Mesenchymal stem cell (in vitro differentiated cells and primary cell): Measurements from ENCODE around the gene MSTO1. TPM values are rescaled to one million over a fixed set of nuclear protein-coding genes. Genes with fewer than 3 reads are reported as not detected.
"Not testable (repeated sequence)": the region's sequence is repeated elsewhere in the genome, so short reads cannot be mapped to it uniquely, and the experiment has no call there.

Experiments
- DNase-seq: peaks from one replicate; pipeline ENCODE4 v3.0.0-alpha.2; 2013
- H2AFZ ChIP-seq: one replicate; pipeline ENCODE4 v1.6.1; 2013; ENCODE audit warnings: low read depth, mild to moderate bottlenecking, control low read depth, inconsistent platforms, low read length, moderate library complexity
- H2AK5ac ChIP-seq: 2 replicates; pipeline ENCODE4 v1.6.1; 2013; ENCODE audit warnings: low read length, moderate library complexity, mild to moderate bottlenecking, inconsistent platforms; ENCODE audit not compliant: severe bottlenecking
- H2BK120ac ChIP-seq: one replicate; pipeline ENCODE4 v1.6.1; 2013; ENCODE audit warnings: low read depth, mild to moderate bottlenecking, inconsistent platforms, low read length, moderate library complexity
- H2BK12ac ChIP-seq, 2 experiments: one replicate each; pipeline ENCODE4 v1.6.1; 2013; ENCODE audit warnings: inconsistent platforms in 2 of 2, low read length in 2 of 2, mild to moderate bottlenecking in 2 of 2, moderate library complexity in 2 of 2, control low read depth in 1 of 2
- H2BK15ac ChIP-seq: one replicate; pipeline ENCODE4 v1.6.1; 2013; ENCODE audit warnings: mild to moderate bottlenecking, low read depth, inconsistent platforms; ENCODE audit not compliant: poor library complexity, severe bottlenecking
- H2BK5ac ChIP-seq: 2 replicates; pipeline ENCODE4 v1.6.1; 2013; ENCODE audit warnings: low read depth, mild to moderate bottlenecking, low read length, control low read depth, inconsistent platforms; ENCODE audit not compliant: poor library complexity, severe bottlenecking
- H3K14ac ChIP-seq, 2 experiments: one replicate each; pipeline ENCODE4 v1.6.1; 2013; ENCODE audit warnings: inconsistent platforms in 2 of 2, low read length in 2 of 2, control low read depth in 1 of 2, mild to moderate bottlenecking in 1 of 2, moderate library complexity in 1 of 2
- H3K18ac ChIP-seq, 2 experiments: one replicate each; pipeline ENCODE4 v1.6.1; 2013; ENCODE audit warnings: inconsistent platforms in 2 of 2, low read length in 2 of 2, control low read depth in 1 of 2, low read depth in 1 of 2, mild to moderate bottlenecking in 1 of 2
- H3K23ac ChIP-seq, 2 experiments: one replicate each; pipeline ENCODE4 v1.6.1; 2013; ENCODE audit warnings: inconsistent platforms in 2 of 2, low read length in 2 of 2, mild to moderate bottlenecking in 2 of 2, moderate library complexity in 2 of 2, control low read depth in 1 of 2
- H3K27ac ChIP-seq: 2 replicates; pipeline ENCODE4 v1.5.1; 2013; ENCODE audit warnings: mild to moderate bottlenecking, moderate library complexity, low read length, control low read depth, inconsistent platforms; ENCODE audit not compliant: poor library complexity, severe bottlenecking
- H3K27me3 ChIP-seq, 2 experiments: 2 replicates each; pipeline versions ENCODE4 v1.6.1 to v1.7.0; 2013; ENCODE audit warnings: low read length in 2 of 2, mild to moderate bottlenecking in 2 of 2, moderate library complexity in 2 of 2, control low read depth in 1 of 2, inconsistent platforms in 1 of 2; ENCODE audit not compliant: control insufficient read depth in 1 of 2, insufficient read depth in 1 of 2
- H3K36me3 ChIP-seq, 2 experiments: 2 replicates each; pipeline versions ENCODE4 v1.6.1 to v1.7.0; 2013; ENCODE audit warnings: low read length in 2 of 2, control low read depth in 1 of 2, inconsistent platforms in 1 of 2, low read depth in 1 of 2, mild to moderate bottlenecking in 1 of 2; ENCODE audit not compliant: insufficient read depth in 2 of 2, control insufficient read depth in 1 of 2
- H3K4ac ChIP-seq, 2 experiments: one replicate each; pipeline ENCODE4 v1.6.1; 2013; ENCODE audit warnings: inconsistent platforms in 2 of 2, low read length in 2 of 2, mild to moderate bottlenecking in 2 of 2, moderate library complexity in 2 of 2, control low read depth in 1 of 2, low read depth in 1 of 2
- H3K4me1 ChIP-seq: 2 replicates; pipeline ENCODE4 v1.6.1; 2013; ENCODE audit warnings: low read depth, low read length, control low read depth; ENCODE audit not compliant: control insufficient read depth, insufficient read depth
- H3K4me2 ChIP-seq: 2 replicates; pipeline ENCODE4 v1.6.1; 2013; ENCODE audit warnings: low read length, mild to moderate bottlenecking, inconsistent platforms; ENCODE audit not compliant: poor library complexity, severe bottlenecking
- H3K4me3 ChIP-seq, 2 experiments: 2 replicates each; pipeline versions ENCODE4 v1.5.1 to v1.7.0; 2013; ENCODE audit warnings: low read length in 2 of 2, mild to moderate bottlenecking in 2 of 2, control low read depth in 1 of 2, low read depth in 1 of 2; ENCODE audit not compliant: insufficient read depth in 1 of 2
- H3K79me1 ChIP-seq: replicated peaks from 2 replicates; pipeline ENCODE4 v1.6.1; 2013; ENCODE audit warnings: mild to moderate bottlenecking, control low read depth, low read length, inconsistent platforms; ENCODE audit not compliant: poor library complexity, severe bottlenecking
- H3K9ac ChIP-seq: 2 replicates; pipeline ENCODE4 v1.7.0; 2013; ENCODE audit warnings: mild to moderate bottlenecking, low read length, moderate library complexity
- H3K9me3 ChIP-seq: 2 replicates; pipeline ENCODE4 v1.7.0; 2013; ENCODE audit warnings: mild to moderate bottlenecking, low read length; ENCODE audit not compliant: control insufficient read depth
- H4K8ac ChIP-seq: one replicate; pipeline ENCODE4 v1.6.1; 2013; ENCODE audit warnings: inconsistent platforms, mild to moderate bottlenecking, low read length, moderate library complexity
- H4K91ac ChIP-seq: one replicate; pipeline ENCODE4 v1.6.1; 2013; ENCODE audit warnings: mild to moderate bottlenecking, low read length, inconsistent platforms
- WGBS: methylation state at CpG from one replicate; pipeline ENCODE4 v1.1.7; 2013; ENCODE audit warnings: mixed read lengths; 5-methylcytosine and 5-hydroxymethylcytosine counted together
- small RNA-seq: library from polyadenylated mRNA; stranded (forward); fragments of <200 nt; extraction: miRNeasy Mini kit (QIAGEN cat#:217004); gene quantifications from one replicate; pipeline ENCODE3, GENCODE V24; 2013; ENCODE audit warnings: low read depth

Gene MSTO1

DNA sequence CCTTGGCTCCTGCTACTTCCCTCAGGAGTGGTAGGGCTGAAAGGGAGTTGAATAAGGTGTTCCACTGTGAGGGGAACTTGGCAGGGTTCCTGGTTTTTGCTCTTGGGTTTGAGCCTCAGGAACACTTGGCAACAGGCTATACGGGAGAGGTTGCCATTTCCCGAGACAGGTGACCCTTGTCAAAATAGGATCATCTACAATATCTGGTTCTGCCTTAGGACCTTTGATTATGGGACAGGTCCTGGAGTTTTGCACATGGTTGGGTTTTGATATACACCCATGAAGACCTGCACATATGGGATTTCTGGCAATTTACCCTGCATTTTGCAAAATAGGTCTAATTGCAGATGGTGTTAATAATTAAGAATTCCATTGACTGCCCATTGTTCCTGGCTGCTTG is 47.4 kb downstream of the MSTO1 start:
- H3K27me3 ChIP-seq: no peaks in the 10 kb centered on the region
- H2AK5ac ChIP-seq: no peak overlapping the region
- H3K79me1 ChIP-seq: no peaks in the 10 kb centered on the region
- no peak overlapping the region for H3K14ac ChIP-seq
- no peak overlapping the region for H2BK12ac ChIP-seq
- no peak overlapping the region for H4K91ac ChIP-seq
- 100% methylated on average over 2 of the region's 2 CpGs for WGBS
- no peak overlapping the region for H2AFZ ChIP-seq
- H3K4me1 ChIP-seq: no peaks in the 10 kb centered on the region
- H3K9me3 ChIP-seq: no peaks in the 10 kb centered on the region
- H4K8ac ChIP-seq: no peak overlapping the region
- no peak overlapping the region for H3K18ac ChIP-seq
- H2BK5ac ChIP-seq: no peak overlapping the region
- DNase-seq: no peak
- H3K23ac ChIP-seq: no peak overlapping the region
- H2BK120ac ChIP-seq: no peak overlapping the region
- H3K4me3 ChIP-seq: no peak overlapping the region
- H3K27ac ChIP-seq: no peak overlapping the region
- H3K9ac ChIP-seq: no peak overlapping the region
- no peak overlapping the region for H2BK15ac ChIP-seq
- no peak overlapping the region for H3K4me2 ChIP-seq
- H3K36me3 ChIP-seq: peaks cover 25 to 38% of the 10 kb centered on the region in 2 experiments
- no peak overlapping the region for H3K4ac ChIP-seq

DNA sequence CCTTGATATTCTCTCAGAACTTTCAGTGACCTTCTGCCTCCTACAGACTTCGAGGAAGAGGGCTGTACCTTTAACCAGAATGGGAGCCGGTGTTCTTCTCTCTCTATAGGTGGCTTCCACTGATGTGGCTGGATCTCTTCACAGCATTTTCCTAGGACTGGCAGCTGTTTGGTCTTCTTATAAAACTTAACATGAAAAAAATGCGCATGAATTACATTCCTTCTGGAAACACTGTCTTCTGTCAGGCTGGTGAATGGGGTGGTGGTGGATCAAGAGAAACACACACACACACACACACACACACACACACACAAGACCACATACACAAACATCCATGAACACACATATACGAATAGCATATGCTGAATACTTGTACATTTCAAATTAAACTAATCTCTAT is 51.2 kb downstream of the MSTO1 start:
- not testable (repeated sequence) for H3K27ac ChIP-seq, H3K18ac ChIP-seq, H2AFZ ChIP-seq, H3K9me3 ChIP-seq, H3K23ac ChIP-seq, H3K4me2 ChIP-seq, H3K14ac ChIP-seq, H4K91ac ChIP-seq, H2AK5ac ChIP-seq, H3K4me1 ChIP-seq, H2BK120ac ChIP-seq, H2BK15ac ChIP-seq, H3K27me3 ChIP-seq, H3K4me3 ChIP-seq, H3K9ac ChIP-seq, DNase-seq, H2BK5ac ChIP-seq, H2BK12ac ChIP-seq, H4K8ac ChIP-seq, H3K4ac ChIP-seq, H3K79me1 ChIP-seq
- no CpG with 5 or more reads among the region's 4 CpGs for WGBS
- H3K36me3 ChIP-seq: peaks cover 53 to 72% of the 10 kb centered on the region in 2 experiments

Small RNA genes within 50 kb of the gene (small RNA-seq; reads per million reads assigned to genes)
- gene AL353807.4: not detected
